Measurements from ENCODE around the gene COMTD1. TPM values are rescaled to one million over a fixed set of nuclear protein-coding genes. Genes with fewer than 3 reads are reported as not detected.

COMTD1 gene
- total and polyA plus RNA-seq, 2 of the 8 experiments (the other 6 are each of a cell fraction or from before 2014, with no cell fraction given), result 31.9 to 42.4 TPM

DNA sequence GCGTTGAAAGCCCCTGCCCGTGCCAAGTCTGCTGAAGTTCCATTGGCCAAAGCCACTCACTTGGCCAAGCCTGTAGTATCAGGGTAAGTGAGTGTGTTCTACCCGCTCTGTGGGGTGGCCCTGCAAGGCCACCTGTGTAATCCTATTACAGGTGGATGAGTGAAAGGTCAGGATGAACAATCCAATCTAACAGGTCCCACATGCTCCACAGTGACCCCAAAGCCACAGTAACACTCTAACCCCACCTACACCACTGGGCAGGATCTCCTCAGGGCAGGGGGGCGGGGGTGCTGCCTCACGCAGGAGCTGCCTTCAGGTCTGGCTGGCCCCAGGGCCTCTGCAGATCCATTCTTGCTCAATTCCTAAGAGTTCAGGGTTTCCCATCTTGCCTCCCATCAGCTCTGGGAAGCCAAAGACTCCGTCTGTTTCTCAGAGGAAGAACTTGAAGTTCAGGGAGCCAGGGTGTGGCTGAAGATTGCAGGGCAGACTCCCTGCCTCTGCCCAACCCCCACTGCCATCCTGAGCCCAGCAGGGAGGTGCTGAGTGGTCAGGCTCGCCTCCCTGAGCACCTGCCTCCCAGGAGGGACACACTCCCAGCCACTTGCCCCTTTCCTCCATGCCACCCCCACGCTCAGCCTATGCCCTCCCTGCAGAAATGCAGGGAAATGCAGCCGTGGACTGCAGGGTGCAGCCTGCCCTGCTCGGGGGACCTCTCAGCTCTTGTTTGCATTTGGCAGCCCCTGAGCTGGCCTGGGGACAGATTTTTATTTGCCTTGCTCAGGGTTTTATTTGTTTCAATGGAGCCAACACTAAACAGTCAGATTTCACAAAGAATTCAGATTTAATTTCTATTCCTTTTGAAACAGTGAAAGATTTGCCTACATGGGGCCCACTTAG lies 9.8 kb upstream of the COMTD1 start:
- Histone ChIP-seq H2BK120ac (replicated peaks; ENCODE audit: low read depth, low read length) (no peak overlapping the region), H3K23me2 (ENCODE audit: low read depth, low read length) (no peaks in the 10 kb centered on the region), H3K4me2 (ENCODE audit: insufficient read depth in 1 of 2, low read depth in 2 of 2, low read length in 2 of 2) (peak overlapping the region in 1 of 2 experiments; percentile 30; a peak in 2 of 4 replicates), H2BK12ac (ENCODE audit: low read depth, low read length) (no peak overlapping the region), H2BK5ac (ENCODE audit: low read depth, low read length) (no peak overlapping the region; the same call in 1 of the 2 replicates), H2BK20ac (ENCODE audit: low read length) (no peak overlapping the region), H3K23ac (ENCODE audit: insufficient read length) (no peak overlapping the region), H3K14ac (ENCODE audit: insufficient read length) (no peak overlapping the region), H4K8ac (ENCODE audit: extremely low read depth, insufficient read depth, low read length) (no peak overlapping the region), H2AFZ (ENCODE audit: low read length) (no peak overlapping the region), H3K36me3 (ENCODE audit: control insufficient read depth in 2 of 4, insufficient read depth in 4 of 4, low read length in 3 of 4) (no peaks in the 10 kb centered on the region), H3K56ac (replicated peaks; ENCODE audit: insufficient read length, low read depth, low read length) (no peak overlapping the region), H4K91ac (replicated peaks; ENCODE audit: insufficient read length, low read length) (no peak overlapping the region), H3K4me3 (ENCODE audit: extremely low read depth in 1 of 4, insufficient read depth in 2 of 4, low read depth in 3 of 4, low read length in 4 of 4) (no peak overlapping the region), H2BK15ac (ENCODE audit: low read length) (peak overlapping the region; percentile 40), H3K4ac (replicated peaks; ENCODE audit: insufficient read length, low read depth, low read length) (no peak overlapping the region), H3K9me3 (ENCODE audit: insufficient read depth in 2 of 2, low read depth in 1 of 2, low read length in 1 of 2) (no peaks in the 10 kb centered on the region), H4K5ac (ENCODE audit: insufficient read length, low read depth, low read length) (no peak overlapping the region), H3K18ac (ENCODE audit: extremely low read depth, low read length) (peak overlapping the region; percentile 36; the same call in 1 of the 2 replicates), H2AK5ac (ENCODE audit: low read depth, low read length) (no peak overlapping the region), H3K79me1 (ENCODE audit: low read depth, low read length) (no peaks in the 10 kb centered on the region), H4K20me1 (replicated peaks in 1 of 2; ENCODE audit: control insufficient read depth in 1 of 2, insufficient read depth in 2 of 2, low read length in 2 of 2) (no peaks in the 10 kb centered on the region), H3K4me1 (replicated peaks in 1 of 4; ENCODE audit: control insufficient read depth in 3 of 4, insufficient read depth in 4 of 4, low read length in 3 of 4) (peaks cover 0 to 6% (median 4%) of the 10 kb centered on the region in 4 experiments; a peak in 4 of 7 replicates), H3K27me3 (replicated peaks in 1 of 4; ENCODE audit: control insufficient read depth in 3 of 4, extremely low read depth in 1 of 4, insufficient read depth in 3 of 4, low read length in 3 of 4) (0 out of 7 replicates have a peak, but pooled peaks cover 0 to 2% (median 0%) of the 10 kb centered on the region in 4 experiments), H3K9ac (replicated peaks in 1 of 4; ENCODE audit: extremely low read depth in 1 of 4, low read depth in 3 of 4, low read length in 3 of 4) (no peak overlapping the region), H3K79me2 (ENCODE audit: control insufficient read depth in 1 of 2, insufficient read depth in 2 of 2, low read length in 2 of 2) (no peaks in the 10 kb centered on the region), H3K27ac (ENCODE audit: low read depth, low read length) (no peak overlapping the region)
- FAIRE-seq (no peak), DNase-seq (ENCODE audit: low read depth in 1 of 2, low spot score in 2 of 2) (no peak)
- 73% methylated on average over 10 of the region's 10 CpGs; no CpG with 5 or more reads in 1 of the 2 experiments for WGBS, 2 experiments (ENCODE audit: extremely low coverage in 1 of 2, insufficient coverage in 1 of 2, insufficient read length in 1 of 2, insufficient replicate concordance in 2 of 2, low coverage in 1 of 2, low lambda C conversion rate in 2 of 2, missing lambda C conversion rate in 1 of 2)
- CTCF ChIA-PET (ENCODE audit: partially characterized antibody), result interaction anchor here (0.6 to 4.2 kb wide), 4 partner anchors 9 to 991 kb away, joined by 3 to 29 read pairs (median 3); partner anchors contain the start of gene COMTD1
- POLR2A ChIA-PET (ENCODE audit: partially characterized antibody), result interaction anchor here (0.9 kb wide), 1 partner anchor 12 kb away, joined by 3 read pairs; no protein-coding TSS in a partner anchor
- TF ChIP-seq POLR2A (IDR thresholded peaks at IDR 0.05; ENCODE audit: control extremely low read depth in 1 of 2, low read depth in 2 of 2, low read length in 2 of 2), result no peak
- TF ChIP-seq HDAC2 (IDR thresholded peaks at IDR 0.05; ENCODE audit: borderline replicate concordance in 1 of 2, low read depth in 2 of 2, low read length in 2 of 2), result no peak
- TF ChIP-seq ZNF274 (IDR thresholded peaks at IDR 0.05; ENCODE audit: borderline replicate concordance, extremely low read depth, low read length), result no peak
- no peak for TF ChIP-seq SIRT6 (IDR thresholded peaks at IDR 0.05; ENCODE audit: low read length)
- TF ChIP-seq SIX5 (IDR thresholded peaks at IDR 0.05; ENCODE audit: low read depth, low read length), result no peak
- no peak for TF ChIP-seq RBBP5 (IDR thresholded peaks at IDR 0.05; ENCODE audit: borderline replicate concordance, low read depth, low read length)
- TF ChIP-seq ASH2L (IDR thresholded peaks at IDR 0.05; ENCODE audit: low read length), result no peak
- no peak for TF ChIP-seq EGR1 (IDR thresholded peaks at IDR 0.05; ENCODE audit: borderline replicate concordance, low read depth, low read length)
- TF ChIP-seq SIN3A (conservative IDR thresholded peaks at IDR 0.05 in 1 of 2, IDR thresholded peaks at IDR 0.05 in 1 of 2; ENCODE audit: low read depth in 1 of 2, low read length in 2 of 2), result no peak
- no peak for TF ChIP-seq POU5F1 (IDR thresholded peaks at IDR 0.05; ENCODE audit: low read depth, low read length)
- TF ChIP-seq BACH1 (IDR thresholded peaks at IDR 0.05; ENCODE audit: low read length), result no peak
